Right renal pelvis (tissue), 4 donors: ENCODE measurements around the gene DDR1. TPM values are rescaled to one million over a fixed set of nuclear protein-coding genes. Genes with fewer than 3 reads are reported as not detected.

Source experiments
- DNase-seq, 4 donors: peaks; one replicate each; pipeline ENCODE4 v3.0.0-alpha.2; 2013; ENCODE audit warnings: low read depth in 4 of 4, low spot score in 3 of 4, missing footprints in 1 of 4
- polyA plus RNA-seq, 4 donors: library from polyadenylated mRNA; unstranded; fragments of 120-200 nt; gene quantifications; one replicate each; pipeline ENCODE4 v1.2.1, GENCODE V29; 2013; ENCODE audit not compliant: insufficient read length in 4 of 4

The DDR1 gene
- polyA plus RNA-seq, 4 donors: 164 to 211 (median 178) TPM

DNA sequence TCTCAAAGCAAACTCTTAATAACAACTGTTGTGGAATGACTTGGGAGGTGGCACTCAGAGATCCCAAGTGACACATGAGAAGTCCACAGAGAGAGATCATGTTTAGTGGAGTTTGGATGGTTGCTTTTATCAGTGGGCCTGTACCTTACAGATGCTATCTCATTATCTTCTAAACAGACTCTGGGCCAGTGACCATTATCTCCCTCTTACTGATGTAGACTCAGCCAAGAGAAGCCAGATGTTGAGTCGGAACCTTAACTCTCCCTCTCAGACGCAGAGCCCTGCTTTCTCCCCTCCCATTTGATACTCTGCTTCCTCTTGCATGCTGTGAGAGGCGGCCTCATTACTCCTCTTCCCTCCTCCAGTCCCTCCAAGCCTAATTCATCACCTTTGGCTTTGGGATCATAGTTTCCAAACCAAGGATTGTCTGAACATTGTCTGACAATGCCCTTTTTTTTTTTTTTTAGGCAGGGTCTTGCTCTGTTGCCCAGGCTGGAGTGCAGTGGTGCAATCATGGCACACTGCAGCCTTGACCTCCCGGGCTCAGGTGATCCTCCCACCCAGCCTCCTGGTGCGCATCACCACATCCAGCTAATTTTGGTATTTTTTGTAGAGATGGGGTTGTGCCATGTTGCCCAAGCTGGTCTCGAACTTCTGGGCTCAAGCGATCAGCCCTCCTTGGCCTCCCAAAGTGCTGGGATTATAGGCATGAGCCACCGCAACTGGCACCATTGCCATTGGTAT, 4.5 kb upstream of the DDR1 start:
- no peak for DNase-seq

DNA sequence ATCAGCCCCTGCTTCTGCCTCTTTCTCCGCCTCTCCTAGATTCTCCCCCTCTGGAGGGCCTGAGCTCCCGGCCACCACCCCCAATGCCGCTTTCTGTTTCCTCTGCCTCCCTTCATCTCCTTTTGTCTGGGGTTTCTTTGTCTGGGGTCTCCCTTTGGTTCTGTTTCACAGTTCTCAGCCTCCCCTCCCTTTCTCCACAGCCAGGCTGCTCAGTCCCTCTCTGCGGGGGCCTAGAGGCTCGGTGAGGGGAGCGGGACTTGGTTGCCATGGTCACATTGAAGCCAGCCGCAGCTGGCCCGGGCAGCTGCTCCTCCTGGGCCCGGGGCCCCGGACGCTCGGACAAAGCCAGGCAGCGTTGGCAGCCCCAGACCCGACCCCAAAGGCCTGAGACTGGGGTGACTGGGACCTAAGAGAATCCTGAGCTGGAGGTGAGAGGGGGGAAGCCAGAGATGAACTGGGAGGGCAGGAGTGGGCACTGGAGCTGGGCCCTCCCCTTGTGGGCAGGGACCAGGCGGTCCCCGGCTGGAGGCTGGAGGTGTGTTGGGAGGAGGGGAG, 3.5 kb upstream of the DDR1 start:
- DNase-seq: peak in 1 of 4 donors; percentile 51

DNA sequence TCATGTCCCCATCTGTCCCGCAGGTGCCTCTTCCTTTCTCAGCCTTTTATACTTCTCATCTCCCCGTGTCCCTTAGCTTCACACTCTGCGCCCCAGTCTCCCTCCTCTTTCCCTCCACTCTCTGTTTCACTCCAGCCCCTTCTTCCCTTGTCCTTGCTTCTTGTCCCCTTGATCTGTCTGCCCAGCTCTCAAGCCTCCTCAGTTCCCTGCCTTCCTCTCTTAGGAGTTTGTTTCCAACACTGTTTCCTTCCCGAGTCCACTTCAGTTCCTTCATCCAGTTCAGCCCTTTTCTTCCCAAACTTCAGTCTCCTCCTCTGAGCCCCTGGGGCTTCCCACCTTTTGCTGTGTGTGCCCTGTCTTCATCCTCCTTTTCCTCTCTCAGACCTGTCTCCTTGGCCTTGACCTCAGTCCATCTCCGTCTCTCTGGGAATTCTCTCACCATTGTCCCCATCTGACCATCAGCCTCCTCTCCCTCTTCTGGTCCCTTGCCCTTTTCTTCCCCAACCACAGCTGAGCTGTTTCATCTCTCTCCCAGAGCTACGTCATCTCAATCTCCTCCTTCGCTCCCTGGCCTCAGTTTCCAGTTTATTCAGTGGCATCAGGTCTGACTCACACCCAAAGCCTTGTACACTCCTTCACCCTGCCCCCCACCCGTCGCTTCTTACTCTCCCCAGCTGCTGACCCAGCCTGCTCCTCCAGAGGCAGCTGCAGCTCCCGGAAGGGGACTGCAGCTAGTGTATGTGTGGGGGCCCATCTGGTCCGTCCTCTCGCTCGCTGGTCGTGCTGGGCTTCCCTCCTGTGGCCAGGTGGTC, 2.7 kb upstream of the DDR1 start:
- DNase-seq: no peak

DNA sequence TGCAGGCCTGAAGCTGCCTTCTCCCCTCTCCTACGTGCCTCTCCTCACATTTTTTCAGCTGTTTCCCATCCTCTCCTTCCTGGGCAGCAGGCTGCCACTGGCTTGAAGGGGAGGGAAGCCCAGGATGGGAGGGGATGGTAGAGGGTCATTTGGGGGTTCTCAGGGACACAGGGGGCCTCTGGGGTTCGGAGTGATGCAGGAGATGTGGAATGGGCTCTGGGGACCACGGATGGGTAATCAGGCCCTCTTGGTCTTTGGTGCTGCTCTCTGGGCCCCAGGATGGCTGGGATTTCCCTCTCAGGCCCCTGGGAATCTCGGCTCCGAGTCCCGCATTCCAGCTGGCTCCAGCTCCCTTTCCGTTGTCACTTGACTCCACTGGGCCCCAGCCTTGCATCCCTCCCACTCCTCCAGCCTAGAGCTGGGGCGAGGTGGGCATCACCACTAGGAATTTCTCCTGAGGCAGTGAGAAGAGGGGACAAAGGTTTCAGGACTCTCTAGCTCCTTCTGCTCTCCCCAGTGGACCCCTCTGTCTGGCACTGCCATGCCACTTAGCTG, 2.0 kb upstream of the DDR1 start:
- peak in 2 of 4 donors; percentile 34 to 68 for DNase-seq

DNA sequence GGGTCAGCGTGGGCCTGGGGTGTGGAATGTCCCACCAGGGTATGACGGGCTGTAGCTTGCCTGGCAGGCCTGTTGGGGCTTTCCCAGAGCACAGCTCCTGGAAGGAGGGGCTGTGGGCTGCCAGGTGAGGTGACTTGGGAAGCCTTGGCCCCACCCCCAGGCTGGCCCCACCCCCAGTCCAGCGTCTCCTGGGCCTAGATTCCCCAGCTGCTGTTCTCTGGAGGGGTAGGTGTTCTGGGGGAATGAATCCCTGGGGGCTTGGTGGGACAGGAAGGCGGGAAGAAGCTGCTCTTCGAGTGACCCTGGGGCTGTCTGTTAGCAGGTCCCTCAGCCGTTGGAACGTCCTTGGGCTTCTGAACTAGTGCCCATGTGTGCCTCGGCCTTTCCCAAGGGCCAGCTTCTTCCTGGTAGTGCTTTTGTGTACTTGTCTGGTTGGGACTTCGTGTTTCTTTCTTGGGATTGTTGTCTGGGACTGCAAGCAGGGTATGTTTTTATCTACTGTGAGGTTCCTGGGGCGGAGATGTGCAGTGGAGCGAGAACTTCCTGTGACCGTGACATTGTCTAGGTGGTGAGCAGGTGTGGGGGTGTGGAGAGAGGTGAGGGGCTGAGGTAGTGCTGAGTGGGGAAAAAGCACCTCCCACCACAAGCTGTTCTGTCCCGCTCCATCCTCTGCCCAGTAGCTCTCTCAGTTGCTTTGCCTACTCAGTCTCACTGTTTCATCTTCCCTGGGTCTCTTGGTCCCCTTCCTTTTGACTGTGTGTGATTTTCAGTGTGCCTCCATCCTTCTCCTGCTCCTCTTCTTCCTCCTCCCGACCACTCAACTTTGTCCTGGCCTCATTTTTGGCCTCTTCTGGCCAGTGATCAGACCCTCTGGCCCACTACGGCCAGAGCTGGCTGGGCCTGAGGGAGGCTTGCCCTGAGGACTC, 1.3 kb upstream of the DDR1 start:
- DNase-seq: peak in 2 of 4 donors; percentile 45 to 58

DNA sequence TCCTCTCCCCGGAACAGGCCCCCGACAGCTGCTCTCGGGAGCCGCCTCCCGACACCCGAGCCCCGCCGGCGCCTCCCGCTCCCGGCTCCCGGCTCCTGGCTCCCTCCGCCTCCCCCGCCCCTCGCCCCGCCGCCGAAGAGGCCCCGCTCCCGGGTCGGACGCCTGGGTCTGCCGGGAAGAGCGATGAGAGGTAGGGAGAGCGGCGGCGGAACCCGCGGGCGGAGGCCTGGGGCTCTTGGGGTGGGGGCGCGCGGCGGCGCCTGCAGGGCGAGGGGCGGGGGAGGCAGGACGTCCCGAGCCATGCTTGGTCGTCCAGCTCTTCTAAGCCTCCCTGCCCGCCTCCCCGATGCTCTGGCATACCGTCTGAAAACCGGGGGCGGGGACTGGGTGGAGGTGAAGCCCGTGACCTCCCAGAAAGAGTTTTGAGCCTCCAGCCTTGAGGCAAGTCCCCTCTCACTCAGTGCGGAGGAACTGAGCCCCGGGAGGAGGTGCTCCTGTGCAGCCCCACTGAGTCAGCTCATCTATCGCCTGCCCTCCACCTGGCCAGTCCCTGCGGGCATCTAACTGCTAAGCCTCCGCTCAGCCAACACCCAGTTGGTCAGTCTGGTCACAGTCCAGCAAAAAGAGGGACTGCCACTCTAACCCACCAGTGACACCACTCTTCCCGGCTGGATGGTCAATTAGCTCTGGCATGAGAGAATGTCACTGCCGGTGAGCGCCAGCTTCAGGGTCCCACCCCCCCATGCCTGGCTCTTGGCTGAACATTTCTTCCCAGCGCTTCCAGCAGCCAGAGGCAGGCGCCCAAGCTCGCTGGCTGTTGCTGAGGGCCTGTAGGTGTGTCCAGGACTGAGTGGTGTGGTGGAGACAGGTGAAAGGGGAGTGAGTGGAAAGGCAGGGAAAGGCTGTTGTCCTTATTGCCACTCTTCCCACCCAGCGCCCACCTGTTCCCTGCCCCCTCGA, 482 bp downstream of the DDR1 start:
- DNase-seq: peak in 2 of 4 donors; percentile 31 to 33

DNA sequence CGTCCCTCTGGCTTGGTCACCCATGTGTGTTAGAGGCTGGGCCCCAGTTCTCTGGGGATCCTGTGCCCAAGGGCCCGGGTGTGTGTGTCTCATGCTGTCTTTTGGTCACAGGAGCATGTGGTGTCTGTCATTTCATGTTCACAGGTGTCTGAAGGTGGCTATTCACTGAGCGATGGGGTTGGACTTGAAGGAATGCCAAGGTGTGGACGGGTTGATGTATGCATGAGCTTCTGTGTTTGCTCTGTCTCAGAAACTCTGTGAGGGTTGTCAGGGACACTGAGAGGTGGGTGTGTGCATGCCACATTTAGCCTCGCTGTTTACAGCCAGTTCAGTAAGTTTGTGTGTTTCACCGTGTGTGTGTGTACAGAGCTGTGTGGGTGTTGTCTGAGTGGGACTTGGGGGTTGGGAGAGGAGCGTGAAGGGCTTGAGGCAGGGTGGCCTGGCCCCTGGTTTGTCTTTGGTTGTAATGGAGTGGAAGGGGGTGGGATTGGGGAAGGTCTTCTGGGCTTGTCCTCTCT, 1.2 kb downstream of the DDR1 start:
- no peak for DNase-seq

DNA sequence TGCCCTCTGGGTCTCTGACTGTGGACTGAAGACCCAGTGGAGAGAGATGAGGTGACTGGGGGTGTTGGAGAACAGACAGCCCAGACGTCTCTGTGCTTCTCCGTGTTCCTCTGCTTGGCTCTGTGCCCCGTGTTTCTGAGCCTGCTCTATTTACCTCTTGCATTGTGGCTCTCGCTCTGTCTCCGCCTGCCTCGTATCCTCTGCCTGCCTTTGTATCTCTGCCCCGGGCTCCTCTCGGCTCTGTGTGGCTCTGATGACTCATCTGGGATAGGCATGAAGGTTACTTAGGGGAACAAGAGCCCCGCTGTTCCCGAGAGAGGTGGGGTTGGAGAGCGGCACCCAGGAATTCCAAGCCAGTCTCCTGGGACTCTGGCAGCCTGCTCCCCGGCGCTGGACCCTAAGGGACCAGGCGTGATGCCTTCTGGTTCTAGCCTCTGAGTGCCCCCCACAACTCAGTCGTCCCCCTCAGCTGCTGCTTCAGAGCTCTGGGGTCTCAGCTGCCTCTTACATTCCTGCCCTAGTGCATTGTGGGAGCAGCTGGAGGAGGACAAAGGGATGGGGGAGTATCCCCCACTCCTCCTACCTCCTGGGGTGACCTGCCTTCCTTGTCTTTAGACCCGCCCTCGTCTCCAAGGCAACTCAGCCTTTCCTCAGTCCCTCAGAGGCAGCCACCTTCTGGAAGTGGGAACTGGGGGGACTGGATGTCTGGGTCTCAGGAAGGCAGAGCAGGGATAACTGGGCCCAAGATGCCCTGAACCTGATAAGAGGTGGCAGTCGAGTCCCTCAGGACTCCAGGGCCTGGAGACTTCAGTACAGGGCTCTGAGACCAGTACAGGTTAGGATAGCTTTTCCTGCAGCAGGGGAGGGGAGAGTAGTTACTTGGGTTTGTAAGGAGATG, 1.9 kb downstream of the DDR1 start:
- peak in 3 of 4 donors; percentile 50 to 74 (median 72) for DNase-seq

DNA sequence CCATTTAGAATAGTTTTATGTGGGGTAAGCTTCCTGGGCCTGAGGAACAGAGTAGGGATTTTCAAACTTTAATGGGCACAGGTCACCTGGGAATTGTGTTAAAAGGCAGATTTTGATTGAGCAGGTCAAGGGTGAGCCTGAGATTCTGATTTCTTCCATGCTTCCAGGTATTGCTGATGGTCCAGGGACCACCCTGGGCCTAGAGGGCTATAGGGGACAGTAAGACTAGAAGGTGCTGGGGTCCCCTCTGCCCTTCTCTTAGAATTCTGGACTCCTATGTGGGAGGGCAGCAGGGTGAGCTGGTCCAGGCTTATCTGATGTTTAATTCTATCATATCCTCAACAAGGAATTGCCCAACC, 2.6 kb downstream of the DDR1 start:
- DNase-seq: no peak

DNA sequence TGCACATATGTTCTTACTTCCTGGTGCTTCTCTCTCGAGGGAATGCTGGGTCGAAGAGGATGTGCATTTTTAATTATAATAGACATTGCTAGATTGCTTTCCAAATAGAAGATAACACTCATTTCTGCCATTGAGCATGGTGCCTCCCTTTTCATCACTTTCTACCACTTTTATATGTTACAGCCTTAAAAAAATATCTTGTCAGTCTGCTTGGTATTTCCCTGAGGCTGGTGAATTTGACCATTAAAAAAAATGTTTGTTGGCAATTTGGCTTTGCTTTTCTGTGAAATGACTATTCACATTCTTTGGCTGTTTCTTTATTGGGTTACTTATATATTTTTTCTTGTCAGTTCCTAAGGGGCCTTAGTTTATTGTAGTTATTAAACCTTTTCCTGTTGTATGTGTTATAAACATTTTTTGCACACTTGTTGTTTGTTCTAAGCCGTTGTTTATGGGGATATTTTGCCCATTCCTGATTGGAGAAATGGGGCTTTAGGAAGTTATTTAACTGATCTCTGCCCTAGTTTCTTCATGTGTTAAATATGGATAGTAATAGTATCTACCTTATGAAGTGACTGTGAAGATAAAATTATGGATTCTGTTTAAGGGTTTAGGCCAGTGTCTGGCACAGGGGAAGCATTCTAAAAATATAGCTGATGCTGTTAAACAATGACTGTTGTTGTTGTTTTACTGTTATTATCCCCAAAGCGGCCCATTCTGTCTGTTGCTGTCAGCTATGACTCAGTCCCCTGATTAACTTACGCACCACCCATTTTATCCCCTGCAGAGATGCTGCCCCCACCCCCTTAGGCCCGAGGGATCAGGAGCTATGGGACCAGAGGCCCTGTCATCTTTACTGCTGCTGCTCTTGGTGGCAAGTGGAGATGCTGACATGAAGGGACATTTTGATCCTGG, 3.8 kb downstream of the DDR1 start:
- DNase-seq: no peak

DNA sequence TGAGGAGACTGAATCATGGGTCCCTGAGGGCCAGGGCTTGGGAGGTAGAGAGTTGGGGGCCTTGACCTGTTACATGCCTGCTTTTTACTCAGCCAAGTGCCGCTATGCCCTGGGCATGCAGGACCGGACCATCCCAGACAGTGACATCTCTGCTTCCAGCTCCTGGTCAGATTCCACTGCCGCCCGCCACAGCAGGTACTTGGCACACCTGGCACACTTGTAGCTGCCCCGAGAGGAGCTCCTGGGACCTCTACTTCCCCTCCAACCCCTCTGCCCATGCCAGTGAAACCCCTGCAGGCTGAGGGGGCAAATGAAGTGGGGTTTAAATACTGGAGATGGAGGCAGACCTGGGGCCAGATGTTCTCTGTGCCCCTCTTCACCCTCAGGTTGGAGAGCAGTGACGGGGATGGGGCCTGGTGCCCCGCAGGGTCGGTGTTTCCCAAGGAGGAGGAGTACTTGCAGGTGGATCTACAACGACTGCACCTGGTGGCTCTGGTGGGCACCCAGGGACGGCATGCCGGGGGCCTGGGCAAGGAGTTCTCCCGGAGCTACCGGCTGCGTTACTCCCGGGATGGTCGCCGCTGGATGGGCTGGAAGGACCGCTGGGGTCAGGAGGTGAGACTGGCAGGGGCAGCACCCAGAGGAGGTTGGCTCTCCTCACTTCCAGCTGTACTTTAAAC, 4.6 kb downstream of the DDR1 start:
- DNase-seq: no peak

DNA sequence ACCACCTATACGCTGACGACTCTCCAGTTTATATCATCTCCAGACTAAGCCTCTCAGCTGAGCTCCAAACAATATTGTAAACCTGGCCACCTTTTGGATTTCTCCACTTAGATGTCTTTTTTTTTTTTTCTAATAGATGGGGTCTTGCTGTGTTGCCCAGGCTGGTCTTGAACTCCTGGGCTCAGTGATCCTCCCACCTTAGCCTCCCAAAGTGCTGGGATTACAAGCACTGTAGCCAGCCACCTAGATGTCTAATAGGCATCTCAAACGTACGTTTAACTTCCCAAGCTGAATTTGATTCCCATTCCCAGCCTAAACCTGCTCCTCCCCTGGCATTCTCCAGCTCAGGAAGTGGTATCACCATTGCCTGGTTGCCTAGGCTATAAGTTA, 5.2 kb downstream of the DDR1 start:
- DNase-seq: no peak

DNA sequence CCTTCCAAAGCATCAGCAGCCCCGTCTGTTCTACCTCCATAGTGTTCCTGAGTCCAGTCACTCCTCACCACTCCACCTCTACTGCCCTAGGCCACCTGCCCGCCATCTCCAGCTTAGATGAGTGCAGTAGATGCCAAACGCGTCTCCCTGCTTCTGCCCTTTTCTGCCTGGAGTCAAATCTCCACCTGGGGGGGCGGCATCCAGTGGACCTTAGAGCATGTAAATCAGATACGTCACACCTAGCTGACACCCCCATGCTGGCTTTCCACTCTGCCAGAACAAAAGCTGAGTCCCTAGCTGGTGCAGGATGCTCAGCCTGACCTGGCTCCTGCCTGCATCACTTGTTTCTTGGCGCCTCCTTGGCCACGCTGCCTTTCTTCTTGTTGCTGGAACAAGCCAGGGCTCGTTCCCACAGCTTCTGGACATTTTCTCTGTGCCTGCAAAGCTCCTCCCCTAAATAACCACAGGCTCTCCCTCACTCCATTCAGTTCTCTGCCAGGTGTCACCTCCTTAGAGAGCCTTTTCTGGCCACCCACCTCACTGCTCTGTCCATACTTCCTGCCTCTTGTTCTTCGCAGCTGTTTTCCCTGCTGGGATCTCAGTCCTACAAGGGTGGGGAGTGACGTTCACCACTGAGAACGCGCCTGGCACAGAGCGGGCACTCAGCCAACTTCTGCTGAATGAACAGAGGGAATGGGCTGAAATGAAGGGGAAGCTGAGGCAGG, 5.8 kb downstream of the DDR1 start:
- DNase-seq: no peak

DNA sequence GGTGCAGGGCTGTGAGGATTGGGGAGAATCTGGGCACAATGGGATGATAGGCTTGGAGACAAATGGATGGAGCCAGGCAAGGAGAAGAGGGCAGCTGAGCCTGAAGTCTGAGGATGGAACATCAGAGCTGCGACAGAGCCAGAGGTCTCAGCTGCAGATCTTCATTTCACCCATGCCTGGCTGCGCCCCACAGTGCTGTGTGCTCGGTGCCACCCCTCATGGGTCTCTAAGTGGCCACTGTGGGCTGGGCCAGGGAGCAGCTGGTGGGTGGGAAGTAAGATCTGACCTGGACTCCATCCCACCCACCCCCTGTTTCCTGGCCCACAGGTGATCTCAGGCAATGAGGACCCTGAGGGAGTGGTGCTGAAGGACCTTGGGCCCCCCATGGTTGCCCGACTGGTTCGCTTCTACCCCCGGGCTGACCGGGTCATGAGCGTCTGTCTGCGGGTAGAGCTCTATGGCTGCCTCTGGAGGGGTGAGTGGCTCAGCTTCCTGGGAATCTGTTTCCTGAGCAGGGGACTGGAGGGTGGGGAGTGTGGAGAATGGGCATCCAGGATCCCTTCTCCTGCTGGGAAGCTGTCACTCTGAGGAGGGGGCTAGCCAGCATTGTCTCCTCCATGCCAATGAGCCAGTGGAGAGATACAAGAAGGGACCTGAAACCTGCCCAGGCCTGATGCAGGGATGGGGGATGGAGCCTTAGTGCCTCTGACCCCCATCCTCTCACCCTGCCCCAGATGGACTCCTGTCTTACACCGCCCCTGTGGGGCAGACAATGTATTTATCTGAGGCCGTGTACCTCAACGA, 6.5 kb downstream of the DDR1 start:
- DNase-seq: no peak

DNA sequence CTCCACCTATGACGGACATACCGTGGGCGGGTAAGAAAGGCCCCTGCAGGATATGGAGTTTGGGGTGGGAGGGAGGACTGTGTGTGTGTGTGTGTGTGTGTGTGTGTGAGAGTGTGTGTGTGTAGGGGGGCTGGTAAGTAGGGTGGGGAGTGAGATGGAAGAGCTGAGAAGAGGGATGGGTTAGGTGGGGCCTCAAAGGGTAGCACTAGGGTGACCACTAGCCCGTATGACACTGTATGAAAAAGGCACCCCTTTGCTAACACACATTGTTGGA, 7.1 kb downstream of the DDR1 start:
- DNase-seq: no peak
